ENCODE results near the gene CACNA1B.
"Not testable (repeated sequence)": the region's sequence is repeated elsewhere in the genome, so short reads cannot be mapped to it uniquely, and the experiment has no call there.

The CACNA1B gene

GRCh38 chr9:137890768-137891587 is 13.4 kb downstream of the CACNA1B start:
- not testable (repeated sequence) for DNase-seq

- no peak for DNase-seq
These were observed 14.2 kb downstream of the CACNA1B start for GRCh38 chr9:137891588-137892423.

DNA sequence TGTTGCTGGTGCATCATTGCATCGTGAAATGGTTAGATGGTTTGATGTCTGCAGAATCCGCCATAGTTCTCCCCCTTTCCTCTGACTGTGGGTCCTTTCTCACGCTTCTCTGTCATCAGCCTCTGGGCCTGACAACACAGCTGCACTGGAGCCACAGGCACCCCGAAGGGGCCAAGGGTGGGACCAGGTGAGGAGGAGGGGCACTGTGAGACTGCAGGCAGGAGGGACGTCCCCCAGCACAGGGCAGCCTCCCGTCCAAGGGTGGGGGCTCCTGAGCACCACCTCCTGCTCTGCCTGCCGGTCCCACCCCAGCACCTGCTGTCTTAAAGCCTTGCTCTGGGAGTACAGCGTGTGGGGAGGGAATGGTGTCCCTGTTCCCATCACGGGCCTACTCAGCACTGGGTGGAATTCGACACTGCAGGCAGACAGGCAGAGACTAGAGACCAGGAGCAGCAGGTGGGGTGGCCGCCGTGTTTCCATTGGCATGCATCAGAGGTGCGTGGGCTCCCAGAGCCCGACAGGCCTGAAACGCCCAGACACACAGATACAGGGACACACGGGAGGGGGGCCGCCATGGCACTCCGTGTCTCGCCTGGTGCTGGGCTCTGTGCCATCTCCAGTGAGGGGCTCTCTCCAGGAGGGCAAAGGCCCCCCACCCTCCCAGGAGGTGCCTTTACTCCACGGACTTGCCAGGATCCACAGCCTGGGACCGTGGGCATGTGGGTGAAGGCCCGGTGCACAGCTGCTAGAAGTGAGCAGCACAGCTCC is 15.0 kb downstream of the CACNA1B start:
- no peak for DNase-seq

DNA sequence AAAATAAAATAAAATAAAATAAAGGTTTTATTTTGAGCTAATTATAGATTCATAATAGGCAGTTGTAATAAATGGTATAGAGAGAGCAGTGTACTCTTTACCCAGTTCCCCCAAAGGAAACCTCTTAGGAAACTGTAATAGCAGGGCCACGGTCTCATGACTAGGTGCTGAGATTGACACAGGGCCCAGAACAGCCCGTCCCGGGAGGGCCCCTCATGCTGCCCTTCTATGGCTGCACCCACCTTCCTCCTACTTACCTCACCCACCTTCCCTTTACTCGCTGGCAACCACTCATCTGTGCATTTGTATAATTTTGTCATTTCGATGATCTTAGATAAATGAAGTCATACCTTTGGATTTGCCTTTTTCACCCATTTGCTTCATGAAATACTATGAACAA is 16.1 kb downstream of the CACNA1B start:
- no peak for DNase-seq

- DNase-seq: no peak
These were observed 22.2 kb downstream of the CACNA1B start for GRCh38 chr9:137899551-137900360.

DNA sequence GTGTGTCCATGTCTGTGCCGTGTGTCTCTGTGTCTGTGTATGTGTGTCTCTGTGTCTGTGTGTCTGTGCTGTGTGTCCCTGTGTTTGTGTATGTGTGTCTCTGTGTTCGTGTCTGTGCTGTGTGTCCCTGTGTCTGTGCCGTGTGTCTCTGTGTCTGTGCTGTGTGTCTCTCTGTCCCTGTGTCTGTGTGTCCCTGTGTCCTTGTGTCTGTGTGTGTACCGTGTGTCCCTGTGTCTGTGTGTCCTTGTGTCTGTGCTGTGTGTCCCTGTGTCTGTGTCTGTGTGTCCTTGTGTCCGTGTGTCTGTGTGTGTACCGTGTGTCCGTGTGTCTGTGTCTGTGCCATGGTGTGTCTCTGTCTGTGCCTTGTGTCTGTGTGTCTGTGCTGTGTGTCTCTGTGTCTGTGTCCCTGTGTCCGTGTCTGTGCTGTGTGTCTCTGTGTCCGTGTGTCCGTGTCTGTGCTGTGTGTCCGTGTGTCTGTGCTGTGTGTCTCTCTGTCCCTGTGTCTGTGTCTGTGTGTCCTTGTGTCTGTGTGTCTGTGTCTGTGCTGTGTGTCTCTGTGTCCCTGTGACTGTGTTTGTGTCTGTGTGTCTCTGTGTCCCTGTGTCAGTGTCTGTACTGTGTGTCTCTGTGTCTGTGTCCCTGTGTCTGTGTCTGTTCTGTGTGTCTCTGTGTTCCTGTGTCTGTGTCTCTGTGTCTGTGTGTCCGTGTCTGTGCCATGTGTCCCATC is 23.2 kb downstream of the CACNA1B start:
- DNase-seq: no peak

GRCh38 chr9:137902646-137903045 is 25.1 kb downstream of the CACNA1B start:
- DNase-seq: no peak

DNA sequence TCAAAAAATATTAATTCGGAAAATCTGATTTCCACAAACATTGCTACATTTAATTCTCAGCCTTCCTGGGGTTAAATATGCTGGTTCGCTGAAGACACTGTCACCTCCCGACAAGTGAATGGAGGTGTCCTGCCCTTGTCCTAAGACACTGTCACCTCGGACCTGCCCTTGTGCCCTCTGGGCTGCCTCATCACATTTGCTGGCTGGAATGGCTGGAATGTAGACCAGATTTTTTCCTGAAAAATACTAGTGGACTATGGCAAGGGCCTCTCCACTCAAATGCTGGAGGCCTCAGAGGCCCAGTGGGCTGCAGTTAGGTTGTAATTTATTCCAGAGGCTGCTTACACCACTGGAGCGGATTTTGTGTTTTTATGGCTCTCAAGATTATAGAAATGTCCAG is 28.2 kb downstream of the CACNA1B start:
- no peak for DNase-seq

DNA sequence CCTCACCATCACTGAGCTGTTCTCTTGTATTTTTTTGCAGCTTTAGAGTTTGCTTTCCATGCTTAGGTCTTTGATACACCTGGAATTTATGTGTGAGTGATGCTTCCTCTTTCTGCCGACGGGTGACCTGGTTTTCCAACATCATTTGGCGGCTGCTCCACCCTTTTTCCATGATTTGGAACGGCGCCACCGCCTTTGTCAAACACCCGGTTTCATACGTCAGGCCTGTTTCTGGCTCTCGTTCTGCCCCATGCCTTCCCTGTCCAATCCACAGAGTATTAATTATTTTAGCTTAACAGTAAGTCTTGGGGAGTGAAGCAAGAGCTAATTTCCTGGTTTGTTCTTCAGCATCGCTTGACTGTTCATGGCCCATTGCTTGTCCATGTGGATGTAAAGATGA is 30.2 kb downstream of the CACNA1B start:
- DNase-seq: no peak

GRCh38 chr9:137912671-137913070 is 35.1 kb downstream of the CACNA1B start:
- no peak for DNase-seq

GRCh38 chr9:137913132-137913531 is 35.5 kb downstream of the CACNA1B start:
- no peak for DNase-seq

DNA sequence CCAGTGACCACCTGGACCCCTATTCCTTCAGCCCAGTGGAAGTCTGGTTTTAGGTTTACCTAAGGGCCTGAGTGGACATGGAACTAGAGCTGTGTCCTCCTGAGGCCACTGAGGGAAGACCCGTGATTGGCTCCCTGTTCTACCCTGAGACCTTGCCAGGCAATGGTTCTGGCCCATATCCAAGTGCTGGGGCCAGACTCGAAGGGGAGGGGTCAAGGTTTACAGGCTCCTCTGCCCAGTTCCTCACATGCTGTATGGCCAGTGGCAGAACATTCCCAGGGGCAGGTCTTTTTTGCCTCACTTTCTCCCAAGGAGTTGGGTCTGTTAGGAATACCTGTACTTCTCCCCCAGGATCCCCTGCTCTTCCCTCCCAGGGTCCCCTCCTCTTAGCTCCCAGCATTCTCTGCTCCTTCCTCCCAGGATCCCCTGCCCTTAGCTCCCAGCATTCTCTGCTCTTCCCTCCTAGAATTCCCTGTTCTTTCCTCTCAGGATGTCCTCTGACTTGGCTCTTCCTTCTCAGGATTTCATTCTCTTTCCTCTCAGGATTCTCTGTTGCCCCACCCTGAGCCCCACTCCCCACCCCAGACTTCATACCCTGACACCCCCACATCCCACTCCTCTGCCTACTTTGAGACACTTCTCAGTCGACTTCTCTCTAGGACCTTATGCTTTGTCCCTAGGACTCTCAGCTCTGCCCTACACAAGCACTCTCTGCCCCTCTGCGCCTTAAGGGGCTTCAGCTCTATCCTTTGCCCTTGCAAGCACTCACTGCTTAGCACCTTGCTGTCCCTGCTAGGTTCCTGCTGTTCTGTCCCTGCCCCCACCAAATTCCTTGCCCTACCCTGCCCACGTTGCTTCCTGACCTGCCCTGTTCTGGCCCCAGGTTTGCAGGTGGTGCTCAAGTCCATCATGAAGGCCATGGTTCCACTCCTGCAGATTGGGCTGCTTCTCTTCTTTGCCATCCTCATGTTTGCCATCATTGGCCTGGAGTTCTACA is 36.5 kb downstream of the CACNA1B start:
- DNase-seq: no peak

- no peak for DNase-seq
These were observed 39.0 kb downstream of the CACNA1B start for GRCh38 chr9:137916540-137916939.

GRCh38 chr9:137917116-137917515 is 39.5 kb downstream of the CACNA1B start:
- DNase-seq: no peak

DNA sequence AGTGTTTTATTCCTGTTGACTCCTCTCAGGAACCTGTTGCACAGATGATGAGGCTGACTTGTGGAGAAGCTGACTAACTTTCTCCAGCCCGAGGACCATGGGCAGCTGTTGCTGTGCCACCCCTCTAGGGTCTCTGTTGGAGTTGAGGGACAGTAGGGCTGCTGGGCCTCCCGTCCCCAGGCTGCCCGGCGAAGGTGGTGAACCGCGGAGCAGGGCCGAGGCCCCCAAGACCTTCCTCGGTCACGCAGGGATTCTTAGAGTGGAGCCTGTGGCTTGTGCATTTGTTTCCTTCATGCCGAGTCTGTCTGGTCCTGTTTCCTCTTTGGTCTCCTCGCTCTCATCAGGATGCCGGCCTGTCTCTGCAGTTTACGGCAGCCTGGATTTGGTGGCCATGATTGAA is 40.2 kb downstream of the CACNA1B start:
- DNase-seq: no peak

DNA sequence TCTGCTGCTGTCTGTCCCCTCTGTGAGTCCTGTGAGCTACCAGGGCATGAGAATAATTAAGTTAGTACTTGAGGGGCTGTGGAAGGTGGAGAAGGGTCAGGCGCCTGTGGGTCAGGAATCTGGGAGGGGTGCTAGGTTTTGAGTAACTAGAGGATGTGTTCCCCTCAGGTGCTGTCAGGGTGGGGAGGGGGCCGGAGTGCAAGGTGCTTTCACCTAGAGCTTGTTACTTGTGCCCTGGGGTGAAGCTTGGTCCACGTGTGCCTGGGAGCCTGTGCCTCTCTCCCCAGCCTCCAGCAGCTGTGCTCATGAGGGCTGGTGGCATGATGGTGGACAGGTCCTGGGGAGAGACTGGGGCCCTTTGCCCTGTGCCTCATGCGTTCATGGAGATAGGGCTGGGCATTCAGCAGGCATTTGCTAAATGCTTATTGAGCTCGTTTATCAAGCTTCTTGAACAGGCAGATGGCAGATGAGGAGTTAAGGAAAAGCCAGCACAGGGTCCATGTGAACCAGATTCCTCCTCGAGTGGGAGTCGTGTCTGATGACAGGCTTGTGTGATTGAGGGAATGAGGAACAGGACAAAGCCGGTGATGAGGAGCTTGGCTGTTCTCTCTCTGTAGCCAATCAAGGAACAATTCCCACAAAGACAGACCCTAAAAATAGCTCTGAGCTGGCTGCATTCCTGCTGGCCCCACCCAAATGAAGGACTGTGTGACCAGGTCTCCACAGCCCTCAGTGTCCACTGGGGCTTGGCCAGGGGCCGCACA is 40.9 kb downstream of the CACNA1B start:
- DNase-seq: no peak

DNA sequence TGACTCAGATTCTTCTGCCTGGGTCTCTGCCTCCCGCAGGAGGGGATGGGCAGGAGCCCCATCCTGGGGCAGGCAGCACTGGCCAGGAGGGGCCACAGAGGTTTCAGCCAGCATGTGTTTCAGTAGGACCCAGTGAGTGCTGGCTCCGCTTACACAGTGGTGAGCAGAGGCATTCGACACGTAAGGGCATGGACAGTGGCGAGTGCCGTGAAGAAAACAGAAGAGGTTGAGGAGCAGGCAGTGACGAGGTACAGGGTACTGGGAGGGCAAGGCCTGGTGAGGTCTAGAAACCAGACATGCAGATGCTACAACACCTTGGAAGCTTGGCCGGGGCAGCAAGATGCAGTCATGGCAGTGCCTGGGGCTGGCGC is 41.5 kb downstream of the CACNA1B start:
- no peak for DNase-seq

- no peak for DNase-seq
These were observed 42.1 kb downstream of the CACNA1B start for GRCh38 chr9:137919649-137920141.

GRCh38 chr9:137920753-137921152 is 43.2 kb downstream of the CACNA1B start:
- no peak for DNase-seq

- DNase-seq: no peak
These were observed 46.6 kb downstream of the CACNA1B start for GRCh38 chr9:137924169-137924568.
